ENCODE measurements around the gene LRMDA.

Gene LRMDA

DNA sequence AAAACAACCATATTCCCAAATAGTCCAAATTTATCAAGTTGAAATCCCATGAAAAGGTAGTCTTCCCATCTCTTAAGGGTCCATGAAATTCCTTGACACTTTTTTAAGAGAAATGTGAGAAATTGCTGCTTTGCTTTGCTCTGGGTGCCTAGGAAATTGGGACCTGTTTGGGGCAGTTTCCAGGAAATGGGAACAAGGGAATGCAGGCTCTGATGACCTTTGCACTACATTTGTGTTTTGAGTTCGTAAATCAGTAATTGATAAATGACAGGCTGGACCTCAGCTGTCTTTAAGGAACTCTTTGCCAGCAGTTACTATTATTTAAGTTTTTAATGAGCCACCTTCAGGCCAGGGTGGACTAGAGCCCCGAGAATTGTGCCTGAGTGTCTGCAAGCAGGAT is 203.5 kb downstream of the LRMDA start:
- H3K9me3 ChIP-seq = no peaks in the 10 kb centered on the region
- H3K36me3 ChIP-seq = no peaks in the 10 kb centered on the region
- H3K27me3 ChIP-seq = no peaks in the 10 kb centered on the region
- intact Hi-C loops (cut with DNase I; ENCODE audit: low total_unique reads) = no loop called here
- no peaks in the 10 kb centered on the region for H3K4me1 ChIP-seq
- no peak overlapping the region for H3K27ac ChIP-seq
- no peak overlapping the region for H3K4me3 ChIP-seq
- DNase-seq = no peak
- TF ChIP-seq, protein P1, sequence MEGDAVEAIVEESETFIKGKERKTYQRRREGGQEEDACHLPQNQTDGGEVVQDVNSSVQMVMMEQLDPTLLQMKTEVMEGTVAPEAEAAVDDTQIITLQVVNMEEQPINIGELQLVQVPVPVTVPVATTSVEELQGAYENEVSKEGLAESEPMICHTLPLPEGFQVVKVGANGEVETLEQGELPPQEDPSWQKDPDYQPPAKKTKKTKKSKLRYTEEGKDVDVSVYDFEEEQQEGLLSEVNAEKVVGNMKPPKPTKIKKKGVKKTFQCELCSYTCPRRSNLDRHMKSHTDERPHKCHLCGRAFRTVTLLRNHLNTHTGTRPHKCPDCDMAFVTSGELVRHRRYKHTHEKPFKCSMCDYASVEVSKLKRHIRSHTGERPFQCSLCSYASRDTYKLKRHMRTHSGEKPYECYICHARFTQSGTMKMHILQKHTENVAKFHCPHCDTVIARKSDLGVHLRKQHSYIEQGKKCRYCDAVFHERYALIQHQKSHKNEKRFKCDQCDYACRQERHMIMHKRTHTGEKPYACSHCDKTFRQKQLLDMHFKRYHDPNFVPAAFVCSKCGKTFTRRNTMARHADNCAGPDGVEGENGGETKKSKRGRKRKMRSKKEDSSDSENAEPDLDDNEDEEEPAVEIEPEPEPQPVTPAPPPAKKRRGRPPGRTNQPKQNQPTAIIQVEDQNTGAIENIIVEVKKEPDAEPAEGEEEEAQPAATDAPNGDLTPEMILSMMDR (IDR thresholded peaks at IDR 0.05) = no peak

GRCh38 chr10:75638752-75639151 is 207.3 kb downstream of the LRMDA start:
- no peak for DNase-seq
- intact Hi-C loops (cut with DNase I; ENCODE audit: low total_unique reads) = no loop called here
- no peaks in the 10 kb centered on the region for H3K36me3 ChIP-seq
- no peaks in the 10 kb centered on the region for H3K27me3 ChIP-seq
- no peak overlapping the region for H3K4me3 ChIP-seq
- TF ChIP-seq, protein P1 (IDR thresholded peaks at IDR 0.05) = no peak
- H3K4me1 ChIP-seq = no peaks in the 10 kb centered on the region
- no peaks in the 10 kb centered on the region for H3K9me3 ChIP-seq
- H3K27ac ChIP-seq = no peak overlapping the region

DNA sequence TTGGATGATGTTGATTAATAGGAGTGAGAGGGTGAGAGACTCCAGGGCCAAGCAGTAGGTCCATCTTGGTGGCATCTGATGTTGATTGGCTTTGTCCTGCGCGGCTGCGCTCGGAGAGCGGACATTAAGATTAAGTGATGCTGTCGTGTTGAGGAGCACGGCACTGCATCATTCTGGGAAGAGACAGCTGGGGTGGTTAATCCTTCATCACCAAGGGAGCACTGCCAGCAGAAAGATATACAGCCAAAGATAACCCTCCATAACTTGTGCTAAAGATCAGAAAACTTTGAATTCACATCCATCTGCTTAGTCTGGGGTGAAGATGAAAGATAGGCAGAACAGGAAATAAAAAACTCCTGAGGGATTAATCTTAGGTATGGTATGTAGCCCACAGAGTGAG is 208.3 kb downstream of the LRMDA start:
- H3K4me1 ChIP-seq = no peaks in the 10 kb centered on the region
- TF ChIP-seq, protein P1 (IDR thresholded peaks at IDR 0.05) = no peak
- H3K27me3 ChIP-seq = no peaks in the 10 kb centered on the region
- no peaks in the 10 kb centered on the region for H3K9me3 ChIP-seq
- DNase-seq = no peak
- intact Hi-C loops (cut with DNase I; ENCODE audit: low total_unique reads) = no loop called here
- H3K36me3 ChIP-seq = no peaks in the 10 kb centered on the region
- no peak overlapping the region for H3K27ac ChIP-seq
- H3K4me3 ChIP-seq = no peak overlapping the region

- Histone ChIP-seq H3K36me3 (no peaks in the 10 kb centered on the region), H3K4me3 (no peak overlapping the region), H3K27ac (no peak overlapping the region), H3K4me1 (no peaks in the 10 kb centered on the region), H3K9me3 (no peaks in the 10 kb centered on the region), H3K27me3 (no peaks in the 10 kb centered on the region)
- TF ChIP-seq, protein P1 (IDR thresholded peaks at IDR 0.05) = no peak
- intact Hi-C loops (cut with DNase I; ENCODE audit: low total_unique reads) = no loop called here
- no peak for DNase-seq
These were observed 209.0 kb downstream of the LRMDA start for GRCh38 chr10:75640381-75640780.

DNA sequence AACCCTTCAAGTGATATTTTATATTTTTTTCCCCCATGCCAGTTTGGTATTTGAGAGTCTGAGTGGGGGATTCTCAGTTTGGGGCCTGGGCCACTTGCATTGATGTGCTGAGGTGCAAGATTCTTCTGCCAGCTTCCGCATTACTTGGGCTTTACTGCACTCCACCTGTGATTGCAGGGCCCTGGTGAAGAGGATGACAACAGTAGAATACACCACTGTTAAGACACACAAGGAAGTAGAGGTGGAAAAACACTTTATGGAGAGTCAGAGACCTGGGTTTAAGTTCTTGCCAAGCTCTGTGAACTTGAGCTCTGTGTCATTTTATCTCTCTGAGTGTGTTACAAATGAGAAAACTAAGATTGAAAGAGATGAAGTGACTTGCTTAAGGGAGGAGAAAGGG is 209.4 kb downstream of the LRMDA start:
- Histone ChIP-seq H3K36me3 (no peaks in the 10 kb centered on the region), H3K27me3 (no peaks in the 10 kb centered on the region), H3K4me3 (no peak overlapping the region), H3K27ac (no peak overlapping the region), H3K9me3 (no peaks in the 10 kb centered on the region), H3K4me1 (no peaks in the 10 kb centered on the region)
- TF ChIP-seq, protein P1 (IDR thresholded peaks at IDR 0.05) = no peak
- DNase-seq = no peak
- intact Hi-C loops (cut with DNase I; ENCODE audit: low total_unique reads) = no loop called here

- no peak for DNase-seq
- no peak overlapping the region for H3K4me3 ChIP-seq
- no peaks in the 10 kb centered on the region for H3K4me1 ChIP-seq
- no peaks in the 10 kb centered on the region for H3K36me3 ChIP-seq
- intact Hi-C loops (cut with DNase I; ENCODE audit: low total_unique reads) = no loop called here
- TF ChIP-seq, protein P1 (IDR thresholded peaks at IDR 0.05) = no peak
- no peak overlapping the region for H3K27ac ChIP-seq
- H3K27me3 ChIP-seq = no peaks in the 10 kb centered on the region
- H3K9me3 ChIP-seq = no peaks in the 10 kb centered on the region
These were observed 212.0 kb downstream of the LRMDA start for GRCh38 chr10:75643405-75643804.

All from tibial artery (tissue), 4 donors.